GM11168 (cell line): ENCODE data around the gene FOXL1.
"Not testable (repeated sequence)": the region's sequence is repeated elsewhere in the genome, so short reads cannot be mapped to it uniquely, and the experiment has no call there.

Source experiments
- in situ Hi-C: fragments of 300-500 bp; cut with MboI; formaldehyde crosslinking; loops from one replicate; pipeline ENCODE4 v1.12.0; 2022; ENCODE audit warnings: low sequenced_read_pairs; ENCODE audit not compliant: unreplicated experiment

FOXL1 gene

DNA sequence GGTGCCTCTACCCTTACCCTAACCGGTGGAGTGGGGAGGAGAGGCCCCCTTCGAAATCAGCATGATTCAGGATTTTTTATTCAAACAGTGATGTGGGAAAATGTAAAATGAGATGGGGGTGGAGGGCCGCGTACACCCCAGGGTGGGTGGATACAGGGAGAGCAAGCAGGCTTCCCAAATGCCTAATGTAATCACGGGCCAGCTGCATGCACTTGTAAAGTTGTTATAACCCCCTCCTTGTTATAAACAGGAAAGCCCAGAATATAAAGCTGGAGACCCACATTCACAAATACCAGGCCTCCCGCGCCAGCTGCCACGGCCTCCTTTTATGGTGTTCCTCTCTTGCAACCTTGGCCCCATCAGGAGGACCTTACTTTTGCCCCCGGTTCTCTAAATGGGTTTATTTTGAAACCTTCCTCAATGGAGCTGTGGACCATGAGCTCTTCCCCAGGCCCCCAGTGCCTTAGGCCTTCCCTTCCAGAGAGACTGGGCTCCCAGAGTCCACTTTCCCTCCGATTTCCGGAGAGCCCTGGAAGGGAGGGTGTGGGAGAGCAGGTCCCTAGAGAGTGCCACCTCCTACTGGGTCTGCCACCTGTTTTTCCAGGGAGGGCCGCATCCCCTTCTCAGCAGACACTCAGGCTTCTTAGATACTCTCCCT lies 906 bp upstream of the FOXL1 start:
- in situ Hi-C loops: no loop called here

DNA sequence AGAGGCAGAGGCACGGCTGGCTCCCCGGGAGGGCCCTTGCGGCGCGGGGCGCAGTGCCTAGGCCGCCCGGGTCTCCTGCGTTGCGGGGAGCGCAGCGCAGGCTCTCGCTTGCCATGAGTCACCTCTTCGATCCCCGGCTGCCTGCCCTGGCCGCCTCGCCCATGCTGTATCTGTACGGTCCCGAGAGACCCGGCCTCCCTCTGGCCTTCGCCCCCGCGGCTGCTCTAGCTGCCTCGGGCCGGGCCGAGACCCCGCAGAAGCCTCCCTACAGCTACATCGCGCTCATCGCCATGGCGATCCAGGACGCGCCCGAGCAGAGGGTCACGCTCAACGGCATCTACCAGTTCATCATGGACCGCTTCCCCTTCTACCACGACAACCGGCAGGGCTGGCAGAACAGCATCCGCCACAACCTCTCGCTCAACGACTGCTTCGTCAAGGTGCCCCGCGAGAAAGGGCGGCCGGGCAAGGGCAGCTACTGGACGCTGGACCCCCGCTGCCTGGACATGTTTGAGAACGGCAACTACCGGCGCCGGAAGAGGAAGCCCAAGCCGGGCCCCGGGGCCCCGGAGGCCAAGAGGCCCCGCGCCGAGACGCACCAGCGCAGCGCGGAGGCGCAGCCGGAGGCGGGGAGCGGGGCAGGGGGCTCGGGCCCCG lies 390 bp downstream of the FOXL1 start:
- in situ Hi-C loops: no loop called here

DNA sequence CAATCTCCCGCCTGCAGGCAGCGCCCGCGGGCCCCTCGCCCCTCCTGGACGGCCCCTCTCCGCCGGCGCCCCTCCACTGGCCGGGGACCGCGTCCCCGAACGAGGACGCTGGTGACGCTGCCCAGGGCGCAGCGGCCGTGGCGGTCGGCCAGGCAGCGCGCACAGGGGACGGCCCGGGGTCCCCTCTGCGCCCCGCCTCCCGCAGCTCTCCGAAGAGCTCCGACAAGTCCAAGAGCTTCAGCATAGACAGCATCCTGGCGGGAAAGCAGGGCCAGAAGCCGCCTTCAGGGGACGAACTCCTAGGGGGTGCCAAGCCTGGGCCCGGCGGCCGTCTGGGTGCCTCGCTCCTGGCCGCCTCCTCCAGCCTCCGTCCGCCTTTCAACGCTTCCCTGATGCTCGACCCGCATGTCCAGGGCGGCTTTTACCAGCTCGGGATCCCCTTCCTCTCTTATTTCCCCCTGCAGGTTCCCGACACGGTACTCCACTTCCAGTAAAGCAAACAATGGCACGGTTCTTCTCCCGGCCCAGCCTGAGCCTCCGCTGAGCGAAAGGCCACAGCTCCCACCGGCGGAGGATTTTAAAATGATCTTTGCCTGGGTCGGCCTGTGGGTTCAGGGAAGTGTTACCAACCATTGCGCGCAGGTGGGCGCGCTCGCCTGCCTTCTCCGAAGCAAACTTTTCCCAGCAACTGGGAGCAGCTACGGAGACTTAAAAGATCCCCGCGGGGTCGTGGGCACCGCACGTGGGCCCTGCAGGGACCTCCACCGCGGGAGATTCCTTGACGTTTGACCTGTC lies 1.1 kb downstream of the FOXL1 start:
- in situ Hi-C loops: no loop called here

DNA sequence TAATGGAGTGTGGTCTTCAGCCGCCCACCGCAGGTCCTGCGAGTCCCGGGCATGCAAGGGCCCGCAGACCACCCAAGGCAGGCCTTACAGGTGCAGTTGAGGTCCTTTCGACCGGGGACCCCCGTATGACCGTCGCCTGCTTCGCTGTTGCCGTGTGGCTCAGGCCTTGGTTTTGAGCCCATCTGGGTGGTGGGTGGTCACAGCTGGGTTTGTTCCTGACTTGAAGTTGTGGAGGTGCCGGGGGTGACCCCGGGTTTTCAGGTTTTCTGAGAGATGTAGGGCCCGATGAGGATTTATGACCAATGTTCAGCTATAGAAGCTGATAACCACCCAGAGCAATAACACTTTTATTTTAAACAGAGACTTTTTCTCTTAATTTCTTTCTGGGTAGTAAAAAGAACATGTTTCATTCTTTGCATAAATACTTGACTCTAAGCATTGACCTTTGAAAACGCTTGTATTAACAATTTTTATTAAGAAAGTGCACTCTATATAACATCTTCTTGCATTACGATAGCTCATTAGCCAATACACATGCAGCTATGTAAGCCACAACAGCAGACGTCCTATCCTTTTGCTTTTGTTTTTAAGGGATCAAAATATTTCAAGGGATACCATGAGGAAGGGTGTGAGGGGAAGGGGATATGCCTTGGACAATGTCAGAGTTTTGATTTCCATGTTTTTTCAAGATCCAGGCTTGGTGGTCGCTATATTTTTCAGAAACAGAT lies 1.9 kb downstream of the FOXL1 start:
- in situ Hi-C loops: no loop called here

DNA sequence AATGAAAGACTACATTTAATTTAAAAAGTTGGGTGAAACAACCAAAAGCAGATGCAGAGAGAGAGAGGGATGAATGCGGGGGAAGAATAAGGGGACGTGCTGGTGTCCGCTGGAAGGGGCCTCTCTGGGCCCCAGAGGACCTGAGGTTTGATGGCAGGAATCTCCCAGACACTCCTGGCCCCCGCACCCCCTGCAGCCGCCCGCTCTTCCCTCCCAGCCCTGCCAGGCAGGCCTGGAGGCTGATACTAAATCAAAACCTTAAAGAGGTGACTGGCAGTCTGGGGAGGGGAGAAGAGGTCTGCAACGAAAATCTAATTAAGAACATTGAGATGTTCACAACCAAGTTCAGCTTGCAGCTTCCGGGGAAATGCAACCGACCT lies 2.4 kb downstream of the FOXL1 start:
- in situ Hi-C loops: no loop called here

DNA sequence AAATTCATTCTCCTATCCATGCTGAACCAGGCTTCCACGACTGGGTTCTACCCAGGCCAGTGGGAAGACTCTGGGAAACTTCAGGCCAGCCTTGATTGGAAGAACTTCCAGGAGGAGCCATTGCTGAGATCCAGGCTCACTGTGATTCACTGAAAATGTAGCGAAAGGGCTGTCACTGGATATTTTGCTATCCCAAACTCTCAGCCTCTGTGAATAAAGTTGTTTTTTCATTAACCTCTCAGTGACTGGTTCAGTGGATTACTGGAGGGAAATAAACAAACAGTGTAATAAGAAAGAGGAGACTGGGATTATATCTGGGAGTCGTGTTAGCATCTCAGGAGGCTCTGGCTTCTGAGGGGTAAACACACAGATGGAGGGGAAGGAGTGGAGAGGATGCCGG lies 3.1 kb downstream of the FOXL1 start:
- in situ Hi-C loops: no loop called here

DNA sequence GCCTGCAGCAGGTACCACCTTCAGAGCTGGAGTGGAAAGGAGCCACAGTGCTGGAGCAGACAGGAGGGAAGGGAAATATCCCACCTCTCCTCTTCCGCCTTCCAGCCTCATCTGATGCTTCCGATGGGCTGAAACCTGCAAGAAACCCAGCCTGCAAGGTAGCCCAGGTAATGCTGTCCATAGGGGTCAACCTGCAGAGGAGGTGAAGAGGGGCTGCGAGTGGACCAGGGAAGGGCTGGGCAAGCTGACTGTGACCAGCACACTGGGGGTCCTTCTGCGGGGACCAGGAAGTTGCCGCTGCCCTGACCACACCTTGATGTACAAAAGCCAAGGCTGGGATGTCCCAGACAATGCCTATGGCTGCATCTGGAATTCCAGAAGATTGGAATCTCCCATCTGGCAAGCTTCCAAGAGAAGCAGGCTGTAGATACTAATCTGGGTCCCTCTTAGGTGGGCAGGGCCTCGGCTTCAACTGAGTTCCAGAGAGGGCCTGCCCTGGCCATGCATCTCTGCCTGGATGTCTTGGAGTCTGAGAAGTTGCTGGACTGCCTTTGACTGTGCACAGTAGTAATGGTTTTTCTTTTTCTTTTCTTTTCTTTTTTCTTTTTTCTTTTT lies 5.8 kb downstream of the FOXL1 start:
- in situ Hi-C loops: no loop called here

DNA sequence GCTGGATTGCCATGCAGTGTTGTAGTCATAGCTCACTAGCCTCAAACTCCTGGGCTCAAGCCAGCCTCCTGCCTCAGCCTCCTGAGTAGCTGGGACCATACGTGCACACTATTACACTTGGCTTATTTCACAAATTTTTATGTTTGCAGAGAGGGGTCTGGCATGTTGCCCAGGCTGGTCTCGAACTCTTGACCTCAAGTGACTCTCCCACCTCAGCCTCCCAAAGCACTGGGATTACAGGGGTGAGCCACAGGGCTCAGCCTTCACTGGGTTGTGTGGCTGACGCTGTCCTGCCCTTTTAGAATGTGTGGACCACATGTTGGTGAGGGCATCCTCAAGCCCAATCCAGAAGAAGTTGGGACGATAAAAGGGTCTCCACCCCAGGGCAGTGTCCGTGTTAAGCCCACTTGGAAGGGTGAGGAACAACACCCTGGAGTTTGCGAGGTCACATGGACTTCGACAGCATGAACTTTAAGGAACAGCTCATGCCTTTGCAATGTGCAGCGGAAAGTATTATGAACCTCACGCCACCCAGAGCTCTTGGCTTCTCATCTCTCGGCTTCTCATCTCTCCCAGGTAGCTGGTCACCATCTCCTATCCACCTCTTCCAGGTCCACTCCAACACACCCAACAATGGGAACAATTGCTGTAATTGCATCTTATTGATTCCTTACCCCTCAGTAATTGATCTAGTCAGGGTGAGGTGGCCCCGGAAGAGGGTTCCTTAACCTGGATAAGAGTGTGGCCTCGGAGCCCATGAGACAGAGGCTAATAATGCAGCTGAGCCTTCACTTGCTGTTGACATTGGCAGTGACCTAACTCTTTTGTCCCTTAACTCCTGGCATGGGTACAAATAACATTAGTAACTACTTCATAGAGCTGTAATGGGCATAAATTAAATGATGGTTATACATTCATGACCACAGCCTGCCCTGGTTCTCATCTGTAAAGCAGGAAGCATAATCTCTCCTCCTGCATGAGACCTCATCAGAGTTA lies 6.7 kb downstream of the FOXL1 start:
- in situ Hi-C loops: no loop called here

DNA sequence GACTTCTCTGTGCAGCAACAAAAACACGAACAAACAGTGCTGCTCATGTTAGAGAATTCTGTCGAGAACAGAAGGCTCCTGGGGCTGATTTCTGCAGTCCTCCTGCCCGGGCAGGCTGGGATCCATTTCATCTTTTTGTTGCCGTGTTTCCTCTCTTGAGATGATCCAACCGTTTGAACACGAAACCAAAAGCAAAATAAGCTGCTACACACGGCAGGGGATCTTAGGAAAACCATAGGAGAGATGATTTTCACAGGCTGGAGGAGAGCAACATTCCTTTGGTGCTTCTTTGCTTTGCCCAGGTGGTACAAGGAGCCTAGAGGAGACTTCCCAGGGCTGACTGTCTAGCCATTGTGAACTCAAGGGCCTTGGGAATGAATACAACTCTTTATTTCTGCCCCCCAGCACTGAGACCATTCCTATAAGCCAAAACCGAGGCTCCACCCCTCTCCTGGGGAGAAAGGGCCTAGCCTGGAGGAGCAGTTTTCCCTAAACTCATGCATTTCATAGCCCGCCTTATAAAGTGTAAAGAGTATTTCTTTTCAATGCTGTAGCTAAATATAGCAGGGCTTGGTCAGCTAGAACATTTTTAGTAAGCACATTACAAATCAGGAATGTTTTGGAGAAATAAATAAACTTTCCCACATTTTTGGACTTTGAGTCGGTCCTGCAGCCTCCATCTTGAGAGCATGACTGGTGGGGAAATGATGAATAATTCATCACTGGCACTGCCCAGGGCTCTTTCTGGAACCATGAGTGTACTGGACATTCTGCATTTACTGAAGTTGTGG lies 7.7 kb downstream of the FOXL1 start:
- in situ Hi-C loops: no loop called here

DNA sequence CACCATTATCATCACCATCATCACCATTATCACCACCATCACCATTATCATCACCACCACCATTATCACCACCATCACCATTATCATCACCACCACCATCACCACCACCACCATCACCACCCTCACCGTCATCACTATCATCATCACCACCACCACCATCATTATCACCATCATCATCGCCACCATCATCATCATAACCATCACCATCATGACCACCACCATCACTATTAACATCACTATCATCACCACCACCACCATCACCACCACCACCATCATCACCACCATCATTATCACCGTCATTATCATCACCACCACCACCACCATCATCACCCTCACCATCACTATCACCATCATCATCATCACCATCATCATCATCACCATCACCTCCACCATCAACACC lies 9.1 kb downstream of the FOXL1 start:
- in situ Hi-C loops: no loop called here

DNA sequence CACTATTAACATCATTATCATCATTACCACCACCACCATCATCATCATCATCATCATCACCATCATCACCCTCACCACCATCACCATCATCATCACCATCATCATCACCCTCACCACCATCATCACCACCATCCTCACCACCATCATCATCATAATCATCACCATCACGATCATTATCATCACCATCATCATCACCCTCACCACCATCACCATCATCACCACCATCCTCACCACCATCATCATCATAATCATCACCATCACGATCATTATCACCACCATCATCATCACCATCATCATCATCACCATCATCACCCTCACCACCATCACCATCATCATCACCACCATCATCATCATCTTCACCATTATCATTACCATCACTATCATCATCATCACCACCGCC lies 9.6 kb downstream of the FOXL1 start:
- in situ Hi-C loops: not testable (repeated sequence)

DNA sequence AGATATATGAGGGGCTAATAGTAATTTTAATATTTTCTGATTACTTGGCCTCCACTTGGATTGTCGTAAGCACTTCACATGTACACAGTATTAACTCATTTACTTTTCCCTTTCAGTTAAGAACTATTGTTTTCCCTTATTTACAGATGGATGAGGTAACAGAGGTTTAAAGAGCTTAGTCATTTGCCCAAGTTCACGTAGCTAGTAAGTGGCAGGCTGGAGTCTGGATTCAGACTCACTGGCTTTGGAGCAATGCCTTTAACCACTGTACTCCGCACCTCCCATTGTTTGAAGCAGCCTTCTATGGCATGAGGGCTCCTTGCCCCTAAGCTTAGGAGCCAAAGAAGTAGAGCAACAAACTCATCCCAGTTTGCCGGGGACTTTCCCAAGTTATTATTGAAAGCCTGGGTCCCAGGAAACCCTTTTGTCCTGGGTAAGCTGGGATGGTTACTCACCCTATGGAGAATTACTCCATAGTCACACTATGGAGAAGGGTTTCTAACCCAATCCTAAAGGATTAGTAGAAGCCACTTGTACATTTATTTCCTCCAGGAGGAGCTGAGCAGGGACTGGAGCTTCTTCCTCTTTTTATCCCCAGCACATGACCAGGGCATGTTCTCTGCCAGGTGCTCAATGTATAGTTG lies 12.3 kb downstream of the FOXL1 start:
- in situ Hi-C loops: no loop called here

DNA sequence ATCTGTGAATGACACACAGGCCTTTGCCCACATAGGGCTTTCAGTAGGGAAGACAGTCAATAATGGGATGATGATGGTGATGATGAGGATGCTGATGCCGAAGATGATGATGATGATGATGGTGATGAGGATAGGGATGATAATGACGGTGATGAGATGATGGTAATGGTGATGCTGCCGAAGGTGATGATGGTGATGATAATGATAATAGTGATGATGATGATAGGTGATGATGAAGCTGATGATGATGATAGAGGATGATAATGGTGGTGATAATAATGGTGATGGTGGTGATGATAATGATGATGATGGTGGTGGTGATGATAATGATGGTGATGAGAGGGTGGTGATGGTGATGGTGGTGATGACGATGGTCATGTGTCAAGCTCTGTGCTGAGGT lies 12.9 kb downstream of the FOXL1 start:
- in situ Hi-C loops: no loop called here

DNA sequence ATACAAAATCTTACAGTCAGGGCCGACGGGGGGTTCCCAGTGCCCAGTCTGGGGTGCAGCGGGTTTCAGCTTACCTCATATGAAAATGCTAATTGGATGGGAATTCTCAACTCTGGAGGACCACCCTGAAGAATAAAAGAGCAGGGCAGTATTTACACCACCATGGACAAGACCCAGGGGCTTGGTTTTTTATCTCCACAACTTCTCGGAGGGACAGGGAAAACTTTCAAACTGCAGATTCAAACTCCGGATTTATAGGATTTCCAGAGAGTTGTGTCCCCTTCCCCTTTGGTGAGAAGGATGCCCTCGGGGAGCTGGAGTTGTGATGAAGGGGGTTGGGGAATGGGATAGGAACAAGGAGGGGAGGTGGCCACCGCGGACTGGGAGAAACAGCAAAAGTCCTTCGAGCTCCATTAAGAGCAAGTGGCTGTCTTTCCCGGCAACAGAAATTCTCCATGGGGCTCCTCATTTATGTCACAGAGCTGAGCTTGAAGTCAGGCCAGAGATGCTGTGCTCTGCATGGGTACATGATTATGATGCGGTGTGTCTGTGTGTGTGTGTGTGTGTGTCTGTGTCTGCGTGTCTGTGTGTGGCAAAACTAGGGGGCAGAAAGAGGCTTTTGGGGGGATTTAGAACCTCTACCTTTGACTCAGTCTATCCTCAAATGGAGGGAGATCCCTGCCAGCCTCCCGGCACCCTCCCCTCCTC lies 15.7 kb downstream of the FOXL1 start:
- in situ Hi-C loops: no loop called here

DNA sequence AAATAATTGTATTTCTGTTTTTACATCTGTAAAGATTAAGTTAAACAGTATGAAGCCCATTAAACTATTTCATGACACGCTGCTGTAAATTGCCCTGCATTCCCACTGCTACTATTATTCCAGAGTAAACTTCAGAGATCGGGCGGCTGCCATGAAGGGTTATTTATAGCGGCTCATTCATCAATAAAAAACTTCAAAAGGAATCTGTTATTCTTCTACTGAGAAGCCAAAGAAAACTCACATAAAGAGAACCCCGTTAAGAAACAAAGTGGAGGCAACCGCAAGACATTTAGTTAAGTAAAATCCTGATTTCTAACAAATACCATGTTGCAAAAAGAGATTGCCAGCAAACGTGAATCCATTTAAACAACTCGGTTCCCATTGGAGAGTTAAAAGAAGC lies 16.4 kb downstream of the FOXL1 start:
- in situ Hi-C loops: no loop called here

DNA sequence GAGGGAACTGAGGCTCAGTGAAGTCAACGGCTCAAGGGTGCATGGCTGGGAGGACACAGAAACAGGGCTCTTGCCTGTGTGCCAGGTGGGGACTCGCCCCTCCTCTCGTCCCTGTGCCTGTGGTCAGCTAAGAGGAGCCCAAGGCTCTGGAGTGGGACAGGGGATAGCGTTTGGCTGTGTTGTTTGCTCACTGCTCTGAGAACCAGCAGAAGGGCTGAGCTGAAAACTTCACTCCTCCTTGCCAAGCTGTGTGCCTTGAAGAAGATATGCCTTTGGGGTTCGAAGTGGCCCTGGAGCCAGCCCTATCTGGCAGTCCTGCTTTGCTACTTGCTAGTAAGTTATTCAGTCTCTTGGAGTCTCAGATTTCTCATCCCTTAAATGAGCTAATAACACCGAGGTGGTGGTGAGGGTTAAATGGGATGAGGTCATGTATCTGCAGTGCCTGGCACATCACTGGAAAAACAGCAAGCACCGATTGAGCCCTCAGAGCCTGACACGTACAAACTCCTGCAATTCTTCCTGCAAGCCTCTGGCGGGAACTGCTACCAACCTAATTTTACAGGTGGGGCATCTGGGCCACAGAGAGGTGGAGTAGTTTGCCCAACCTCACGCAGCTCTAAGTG lies 17.7 kb downstream of the FOXL1 start:
- in situ Hi-C loops: no loop called here
